HG02870 (cell line): ENCODE results near the gene ALDH8A1.

ENCODE experiments used
- ATAC-seq: cut with Tn5 transposase; IDR thresholded peaks from one replicate; pipeline ENCODE4 v1.9.1; 2021; ENCODE audit warnings: mild to moderate bottlenecking, moderate library complexity; ENCODE audit not compliant: unreplicated experiment

The ALDH8A1 gene

GRCh38 chr6:134949927-134950326 is at the start of gene ALDH8A1:
TSS of gene ALDH8A1 (minus strand) at chr6:134950101. CDS start at chr6:134950053, 48 bp downstream.
- no peak for ATAC-seq

GRCh38 chr6:134999107-134999506 is 49.2 kb upstream of the ALDH8A1 start:
- ATAC-seq: no peak

- ATAC-seq: no peak
These were observed 47.5 kb upstream of the ALDH8A1 start for GRCh38 chr6:134997133-134997995.

- ATAC-seq: no peak
These were observed 45.6 kb upstream of the ALDH8A1 start for GRCh38 chr6:134995536-134995935.

- ATAC-seq: no peak
These were observed 44.5 kb upstream of the ALDH8A1 start for GRCh38 chr6:134994431-134994830.

- no peak for ATAC-seq
These were observed 42.3 kb upstream of the ALDH8A1 start for GRCh38 chr6:134992155-134992554.

GRCh38 chr6:134990262-134990661 is 40.4 kb upstream of the ALDH8A1 start:
- ATAC-seq: no peak

- no peak for ATAC-seq
These were observed 34.9 kb upstream of the ALDH8A1 start for GRCh38 chr6:134984821-134985220.

GRCh38 chr6:134983823-134984222 is 33.9 kb upstream of the ALDH8A1 start:
- ATAC-seq: no peak

- no peak for ATAC-seq
These were observed 32.3 kb upstream of the ALDH8A1 start for GRCh38 chr6:134982161-134982560.

- no peak for ATAC-seq
These were observed 30.9 kb upstream of the ALDH8A1 start for GRCh38 chr6:134980846-134981245.

GRCh38 chr6:134979142-134979541 is 29.2 kb upstream of the ALDH8A1 start:
- peak; percentile 97 for ATAC-seq

- no peak for ATAC-seq
These were observed 24.5 kb upstream of the ALDH8A1 start for GRCh38 chr6:134974370-134974769.

GRCh38 chr6:134967711-134968110 is 17.8 kb upstream of the ALDH8A1 start:
- peak; percentile 82 for ATAC-seq

GRCh38 chr6:134964451-134965203 is 14.7 kb upstream of the ALDH8A1 start:
- ATAC-seq: no peak

GRCh38 chr6:134962421-134962820 is 12.5 kb upstream of the ALDH8A1 start:
- no peak for ATAC-seq

GRCh38 chr6:134961366-134961765 is 11.5 kb upstream of the ALDH8A1 start:
- no peak for ATAC-seq

GRCh38 chr6:134959603-134960002 is 9.7 kb upstream of the ALDH8A1 start:
- no peak for ATAC-seq

GRCh38 chr6:134956676-134957075 is 6.8 kb upstream of the ALDH8A1 start:
- no peak for ATAC-seq

GRCh38 chr6:134956032-134956431 is 6.1 kb upstream of the ALDH8A1 start:
- no peak for ATAC-seq

GRCh38 chr6:134954272-134955000 is 4.5 kb upstream of the ALDH8A1 start:
- no peak for ATAC-seq
